AG10803 (cell line): ENCODE measurements around the gene FSTL5.

Source experiments
- DNase-seq: peaks from one replicate; pipeline ENCODE4 v3.0.0; 2010; ENCODE audit warnings: low read depth
- H3K4me3 ChIP-seq: 2 replicates; pipeline ENCODE4 v1.5.1; 2011; ENCODE audit warnings: mild to moderate bottlenecking, low read length, control low read depth
- CTCF ChIP-seq: conservative IDR thresholded peaks from 2 replicates; pipeline ENCODE4 v1.5.1; 2011; ENCODE audit warnings: mild to moderate bottlenecking, low read length, control low read depth, inconsistent platforms

FSTL5 gene

GRCh38 chr4:162157241-162157640, 6.6 kb downstream of the FSTL5 start:
- no peak overlapping the region for H3K4me3 ChIP-seq
- no peak for DNase-seq
- TF ChIP-seq CTCF: no peak

- TF ChIP-seq CTCF: no peak
Measured at GRCh38 chr4:162154862-162155540, 8.8 kb downstream of the FSTL5 start.

GRCh38 chr4:162151850-162152249, 11.9 kb downstream of the FSTL5 start:
- no peak for DNase-seq
- TF ChIP-seq CTCF: no peak
- H3K4me3 ChIP-seq: no peak overlapping the region

More at GRCh38 chr4:162154862-162155540, 8.8 kb downstream of the FSTL5 start:
- no peak overlapping the region for H3K4me3 ChIP-seq
- no peak for DNase-seq

- no peak for DNase-seq
- no peak for TF ChIP-seq CTCF
- H3K4me3 ChIP-seq: no peak overlapping the region
Measured at GRCh38 chr4:162151386-162151785, 12.4 kb downstream of the FSTL5 start.

GRCh38 chr4:162149644-162150043, 14.2 kb downstream of the FSTL5 start:
- no peak for TF ChIP-seq CTCF
- H3K4me3 ChIP-seq: no peak overlapping the region
- DNase-seq: no peak

GRCh38 chr4:162140051-162140683, 23.6 kb downstream of the FSTL5 start:
- no peak for DNase-seq
- no peak overlapping the region for H3K4me3 ChIP-seq
- TF ChIP-seq CTCF: no peak

GRCh38 chr4:162139412-162139811, 24.4 kb downstream of the FSTL5 start:
- TF ChIP-seq CTCF: no peak

More at GRCh38 chr4:162139412-162139811, 24.4 kb downstream of the FSTL5 start:
- H3K4me3 ChIP-seq: no peak overlapping the region
- no peak for DNase-seq
